GM20431 (cell line): ENCODE data around the gene SND1.
"Not testable (repeated sequence)": the region's sequence is repeated elsewhere in the genome, so short reads cannot be mapped to it uniquely, and the experiment has no call there.

Source experiments
- in situ Hi-C: fragments of 300-500 bp; cut with MseI, MboI; formaldehyde crosslinking; loops from one replicate; pipeline ENCODE4 v1.15.0; 2020; ENCODE audit warnings: low sequenced_read_pairs; ENCODE audit not compliant: unreplicated experiment

The SND1 gene

GRCh38 chr7:127941476-127942210 lies 289.6 kb downstream of the SND1 start:
- in situ Hi-C loops = no loop called here

GRCh38 chr7:127943541-127944521 lies 291.8 kb downstream of the SND1 start:
- in situ Hi-C loops = no loop called here

- in situ Hi-C loops = no loop called here
These were observed 294.1 kb downstream of the SND1 start for GRCh38 chr7:127946111-127946510.

GRCh38 chr7:127946847-127947246 lies 294.9 kb downstream of the SND1 start:
- in situ Hi-C loops = no loop called here

GRCh38 chr7:127948312-127948711 lies 296.3 kb downstream of the SND1 start:
- in situ Hi-C loops = no loop called here

GRCh38 chr7:127948930-127949329 lies 296.9 kb downstream of the SND1 start:
- in situ Hi-C loops = no loop called here

- in situ Hi-C loops = no loop called here
These were observed 297.8 kb downstream of the SND1 start for GRCh38 chr7:127949769-127950222.

GRCh38 chr7:127950233-127950935 lies 298.4 kb downstream of the SND1 start:
- in situ Hi-C loops = no loop called here

GRCh38 chr7:127953423-127954356 lies 301.7 kb downstream of the SND1 start:
- in situ Hi-C loops = no loop called here

GRCh38 chr7:127954357-127954748 lies 302.4 kb downstream of the SND1 start:
- in situ Hi-C loops = no loop called here

- in situ Hi-C loops = no loop called here
These were observed 303.1 kb downstream of the SND1 start for GRCh38 chr7:127955051-127955531.

GRCh38 chr7:127957886-127958285 lies 305.9 kb downstream of the SND1 start:
- in situ Hi-C loops = no loop called here

GRCh38 chr7:127959770-127960169 lies 307.8 kb downstream of the SND1 start:
- in situ Hi-C loops = no loop called here

- in situ Hi-C loops = no loop called here
These were observed 309.9 kb downstream of the SND1 start for GRCh38 chr7:127961786-127962453.

GRCh38 chr7:127962589-127963361 lies 310.8 kb downstream of the SND1 start:
- in situ Hi-C loops = no loop called here

GRCh38 chr7:127963850-127964249 lies 311.9 kb downstream of the SND1 start:
- in situ Hi-C loops = not testable (repeated sequence)

GRCh38 chr7:127967281-127967680 lies 315.3 kb downstream of the SND1 start:
- in situ Hi-C loops = no loop called here

GRCh38 chr7:127968547-127968946 lies 316.6 kb downstream of the SND1 start:
- in situ Hi-C loops = no loop called here
